Left ventricle myocardium superior (tissue), 1 donor: ENCODE data around the gene FBXL17. TPM values are rescaled to one million over a fixed set of nuclear protein-coding genes. Genes with fewer than 3 reads are reported as not detected.
A peak's percentile ranks its signal among the peaks of the same experiment; 100 is the strongest.

Experiments
- ATAC-seq: fragments of 200-7000 bp; cut with Tn5 transposase; one replicate; pipeline ENCODE4 v1.9.1; 2020; ENCODE audit warnings: mild to moderate bottlenecking, moderate library complexity
- DNase-seq: peaks from one replicate; pipeline ENCODE4 v3.0.0-alpha.2; 2020
- intact Hi-C: fragments of 100-400 bp; cut with micrococcal nuclease; formaldehyde crosslinking; loops from one replicate; pipeline ENCODE4 v1.11.0; 2022
- total RNA-seq: library from RNA; stranded (reverse); fragmentation: NEBNext Ultra II Directional; extraction: Animal tissue kit (Norgen Biotek cat#: 25700); gene quantifications from one replicate; pipeline ENCODE4 v1.2.1, GENCODE V29; 2021
- donor health status: DM: no; HTN: yes; CAD: no; lungs with severe emphysema.

FBXL17 gene
- total RNA-seq, 1 donor from 2014 or later, result 45.1 TPM

DNA sequence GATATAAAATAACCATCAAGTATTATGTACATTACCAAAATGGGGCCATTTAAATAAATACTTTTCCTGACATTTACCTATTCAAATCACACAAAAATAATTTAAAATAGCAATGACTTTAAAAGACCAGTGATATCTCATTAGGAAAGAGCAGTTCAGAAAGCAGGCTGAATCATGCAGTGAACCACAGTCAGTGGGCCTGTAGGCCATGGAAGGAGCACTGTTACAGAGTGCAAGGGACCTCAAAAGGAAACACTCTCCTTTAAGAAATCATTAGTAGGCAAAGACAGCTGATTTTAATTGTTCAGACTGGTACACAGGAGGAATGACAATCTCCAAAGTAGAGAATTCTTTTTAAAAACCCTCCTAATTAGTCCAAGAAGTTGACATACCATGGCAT lies 427.6 kb downstream of the FBXL17 start:
- DNase-seq, result no peak
- ATAC-seq, result no peak
- intact Hi-C loops, result no loop called here

DNA sequence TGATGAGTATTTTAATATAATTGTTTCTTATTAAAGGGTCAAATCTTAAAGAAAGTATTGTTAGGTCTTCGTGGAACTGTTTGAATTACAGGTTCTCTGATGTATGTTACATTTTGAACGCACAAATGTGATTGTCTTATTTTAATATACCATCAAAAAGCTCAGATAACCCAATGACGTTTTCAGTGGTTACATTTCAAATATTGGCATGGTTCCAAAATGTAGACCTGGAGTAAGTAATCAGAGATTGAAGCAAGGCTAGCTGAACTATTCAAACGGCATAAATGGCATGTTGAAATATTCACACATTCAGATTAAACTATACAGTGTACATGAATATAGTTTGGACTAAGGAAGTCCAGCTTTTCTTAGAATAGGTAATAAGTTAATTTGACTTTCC lies 429.4 kb downstream of the FBXL17 start:
- DNase-seq, result no peak
- ATAC-seq, result no peak
- intact Hi-C loops, result no loop called here

DNA sequence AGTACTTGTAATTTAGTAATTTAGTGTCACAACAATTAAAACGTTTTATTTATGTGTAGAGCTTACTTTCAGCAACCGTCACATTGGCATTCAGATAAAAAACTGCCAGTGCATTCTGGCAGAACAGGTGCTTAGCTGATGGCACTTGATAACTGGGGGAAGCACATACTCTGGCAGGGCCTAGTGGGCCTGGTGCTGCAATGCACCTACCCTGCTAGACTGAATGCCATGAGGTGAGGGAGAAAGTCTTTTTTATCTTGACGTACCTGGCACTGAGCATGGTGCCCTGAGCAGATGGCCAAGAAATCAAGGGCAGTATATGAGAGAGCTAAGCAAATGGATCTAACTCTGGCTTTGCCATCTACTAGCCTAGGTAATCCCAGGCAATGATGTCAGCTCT lies 430.6 kb downstream of the FBXL17 start:
- ATAC-seq (peak; percentile 74), DNase-seq (no peak)
- intact Hi-C loops, result no loop called here

GRCh38 chr5:107950776-107951175 lies 431.1 kb downstream of the FBXL17 start:
- no peak for DNase-seq
- peak; percentile 60 for ATAC-seq
- intact Hi-C loops, result no loop called here

DNA sequence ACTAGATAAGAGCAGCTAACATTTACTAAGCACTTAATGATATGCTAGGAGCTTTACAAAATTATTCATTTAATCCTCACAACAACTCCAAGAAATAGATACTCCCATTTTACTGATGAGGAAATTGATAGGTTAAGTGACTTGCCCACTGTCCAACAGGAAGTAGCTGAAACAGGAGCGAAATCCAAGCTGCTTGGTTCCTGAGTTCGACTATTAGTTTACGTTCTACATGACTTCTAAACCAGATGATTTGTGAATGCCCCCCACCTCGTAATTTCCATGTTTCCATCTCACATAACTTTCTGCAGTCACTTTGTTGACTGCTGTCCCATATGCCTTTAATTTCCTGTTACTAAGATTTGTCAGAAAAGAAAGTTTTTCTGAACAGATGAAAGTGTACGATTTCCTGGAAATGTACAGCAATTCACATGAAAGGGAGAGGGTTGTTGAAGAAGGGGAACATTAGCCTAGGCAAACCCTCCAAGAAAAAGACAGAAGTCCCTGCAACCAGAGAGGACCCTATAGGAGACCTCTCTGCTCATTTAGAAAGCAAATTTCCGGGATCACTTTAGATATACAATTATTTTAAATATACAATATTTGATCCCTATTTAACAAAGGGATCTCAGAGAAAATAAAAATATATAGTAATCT lies 432.1 kb downstream of the FBXL17 start:
- intact Hi-C loops, result no loop called here
- ATAC-seq (no peak), DNase-seq (no peak)

- DNase-seq, result no peak
- no peak for ATAC-seq
- intact Hi-C loops, result no loop called here
Observed at GRCh38 chr5:107948377-107948776, 433.5 kb downstream of the FBXL17 start.

- DNase-seq (no peak), ATAC-seq (no peak)
- intact Hi-C loops, result no loop called here
Observed at GRCh38 chr5:107945061-107945460, 436.8 kb downstream of the FBXL17 start.

GRCh38 chr5:107943923-107944322 lies 438.0 kb downstream of the FBXL17 start:
- ATAC-seq, result no peak
- no peak for DNase-seq
- intact Hi-C loops, result no loop called here

GRCh38 chr5:107941036-107941435 lies 440.9 kb downstream of the FBXL17 start:
- intact Hi-C loops, result no loop called here
- DNase-seq (no peak), ATAC-seq (no peak)

DNA sequence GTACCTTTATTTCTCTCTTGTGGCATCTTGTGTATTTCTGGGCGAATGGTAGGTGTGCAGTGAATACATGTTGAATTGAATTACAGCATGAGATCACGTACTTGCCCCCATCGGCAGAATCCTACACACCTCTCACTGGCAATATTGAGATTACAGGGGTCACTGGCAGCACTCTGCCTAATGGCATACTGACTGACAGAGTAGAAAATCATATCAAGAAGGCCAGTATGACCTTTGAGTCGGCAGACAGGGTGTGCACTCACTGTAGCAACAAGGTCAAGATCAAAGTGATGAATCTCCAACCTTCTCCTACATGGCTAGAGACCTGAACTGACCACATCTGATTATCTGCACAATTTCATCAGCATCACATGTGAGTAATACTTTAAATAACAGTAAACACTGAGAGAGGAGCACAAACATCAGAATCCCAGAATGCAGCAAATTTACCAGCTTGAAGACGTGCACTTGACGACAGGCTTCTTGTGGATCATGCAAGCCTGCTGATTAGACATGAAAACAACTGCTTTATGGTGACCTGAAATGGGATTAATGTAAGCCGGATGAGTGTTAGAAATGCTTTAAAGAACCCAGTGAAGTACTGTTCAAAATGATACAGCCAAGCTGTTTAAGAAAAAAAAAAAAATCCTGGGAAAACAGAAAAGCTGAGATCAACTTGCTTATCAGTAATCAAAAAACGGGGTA lies 444.1 kb downstream of the FBXL17 start:
- intact Hi-C loops, result no loop called here
- ATAC-seq, result peak; percentile 71
- no peak for DNase-seq

DNA sequence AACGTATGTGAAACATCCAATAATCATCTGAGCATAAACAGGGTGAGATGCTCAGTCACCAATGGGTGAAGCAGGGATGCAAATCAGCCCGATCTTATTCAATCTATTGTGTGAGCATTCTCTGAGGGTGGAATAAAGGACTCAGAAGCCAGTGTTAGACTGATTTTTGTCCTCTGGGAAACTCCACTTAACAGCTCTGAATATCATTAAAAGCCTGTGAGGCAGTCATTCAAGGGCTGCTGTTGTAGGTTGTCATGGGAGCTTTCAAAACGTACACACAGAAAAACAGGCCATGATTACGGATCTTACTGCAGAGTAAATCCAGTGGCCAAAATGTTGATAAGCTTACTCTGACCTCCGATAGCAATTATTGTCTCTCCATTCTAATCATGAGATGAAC lies 444.7 kb downstream of the FBXL17 start:
- DNase-seq, result no peak
- peak; percentile 87 for ATAC-seq
- intact Hi-C loops, result no loop called here

- ATAC-seq (no peak), DNase-seq (no peak)
- intact Hi-C loops, result no loop called here
Observed at GRCh38 chr5:107936515-107936914, 445.4 kb downstream of the FBXL17 start.

DNA sequence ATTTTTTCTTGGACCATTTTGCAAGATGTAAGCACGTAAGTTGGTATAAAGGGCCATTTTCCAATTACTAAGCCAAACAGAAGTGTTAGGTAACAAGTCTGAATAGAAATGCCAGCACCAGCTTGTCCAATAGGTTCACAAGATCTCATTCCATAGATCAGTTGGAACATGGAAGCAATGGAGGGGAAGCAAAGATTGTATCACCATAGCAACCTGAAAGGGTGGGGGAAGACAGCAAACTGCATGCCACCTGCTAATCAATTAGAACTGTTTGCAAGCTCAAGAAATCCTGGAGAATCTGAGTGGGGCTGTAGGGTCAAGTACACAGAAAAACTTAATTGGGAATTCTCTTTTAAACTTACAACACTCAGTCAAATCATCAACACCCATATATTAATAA lies 446.3 kb downstream of the FBXL17 start:
- intact Hi-C loops, result no loop called here
- ATAC-seq (no peak), DNase-seq (no peak)

- ATAC-seq (no peak), DNase-seq (no peak)
- intact Hi-C loops, result no loop called here
Observed at GRCh38 chr5:107933326-107933725, 448.6 kb downstream of the FBXL17 start.

- intact Hi-C loops, result no loop called here
- ATAC-seq (no peak), DNase-seq (no peak)
Observed at GRCh38 chr5:107930891-107931290, 451.0 kb downstream of the FBXL17 start.

DNA sequence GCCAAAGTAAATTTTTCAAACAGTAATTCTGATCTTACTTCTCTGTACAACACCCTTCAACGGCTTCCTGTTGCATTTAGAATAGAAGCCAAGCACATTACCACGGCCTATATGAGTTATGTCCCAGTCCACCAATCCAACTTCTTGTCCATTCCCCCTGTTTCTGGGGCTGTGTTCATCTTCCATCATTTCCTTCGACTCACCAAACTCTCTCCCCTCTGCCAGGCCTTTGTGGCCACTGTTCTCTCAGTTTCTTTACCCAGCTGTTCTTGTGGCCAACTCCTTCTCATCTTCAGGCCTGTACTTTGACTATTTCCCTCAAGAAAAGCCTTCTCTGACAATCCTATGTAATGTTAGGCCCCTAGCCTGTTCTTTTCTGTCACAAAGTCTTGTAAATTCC lies 451.8 kb downstream of the FBXL17 start:
- intact Hi-C loops, result no loop called here
- ATAC-seq (no peak), DNase-seq (no peak)

GRCh38 chr5:107929080-107929479 lies 452.8 kb downstream of the FBXL17 start:
- intact Hi-C loops, result no loop called here
- ATAC-seq, result no peak
- no peak for DNase-seq

GRCh38 chr5:107926121-107926520 lies 455.8 kb downstream of the FBXL17 start:
- intact Hi-C loops, result no loop called here
- DNase-seq (no peak), ATAC-seq (no peak)

DNA sequence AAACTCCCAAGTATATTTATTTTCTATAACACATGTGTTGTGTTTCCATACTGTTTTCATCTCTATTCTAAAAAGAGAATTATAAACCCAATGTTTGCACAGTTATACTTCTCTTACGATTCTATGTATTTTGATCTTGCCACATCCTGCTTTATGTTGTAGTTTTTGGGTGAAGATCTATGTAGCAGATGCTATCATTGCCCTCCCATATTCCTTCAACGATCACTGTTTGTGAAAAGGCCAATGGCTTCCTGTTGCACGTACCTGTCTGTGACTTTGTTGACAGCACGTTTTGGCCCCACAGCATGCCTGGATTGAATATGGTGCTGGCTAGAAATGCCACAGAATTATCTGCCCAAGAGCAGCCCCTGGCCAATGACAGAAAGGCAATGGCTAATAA lies 456.7 kb downstream of the FBXL17 start:
- ATAC-seq (no peak), DNase-seq (no peak)
- intact Hi-C loops, result no loop called here

- intact Hi-C loops, result no loop called here
- no peak for ATAC-seq
- DNase-seq, result no peak
Observed at GRCh38 chr5:107919969-107920368, 461.9 kb downstream of the FBXL17 start.

DNA sequence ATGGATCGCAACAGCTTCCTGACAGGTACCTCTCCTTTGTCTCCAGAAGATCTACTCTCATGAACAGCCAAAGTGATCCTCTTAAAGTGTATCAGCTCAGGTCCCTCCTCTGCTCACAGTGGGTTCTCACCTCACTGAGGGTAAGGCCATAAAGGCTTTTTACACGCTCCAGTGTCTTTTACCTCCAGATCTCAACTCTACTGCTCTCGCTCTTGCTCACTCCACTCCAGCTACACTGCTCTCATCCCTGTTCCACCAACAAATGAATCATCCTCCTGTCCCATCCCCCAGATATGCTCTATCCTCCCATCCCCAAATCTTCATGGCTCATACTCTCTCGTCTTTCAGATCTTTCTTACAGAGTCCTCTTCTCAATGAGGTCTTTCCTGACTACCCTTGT lies 462.5 kb downstream of the FBXL17 start:
- intact Hi-C loops, result no loop called here
- no peak for ATAC-seq
- DNase-seq, result no peak
